SJCRH30 (cell line): Measurements from ENCODE around the gene ACTG1. TPM values are rescaled to one million over a fixed set of nuclear protein-coding genes. Genes with fewer than 3 reads are reported as not detected.

Experiments
- DNase-seq, 2 experiments: peaks; one replicate each; pipeline ENCODE4 v3.0.0-alpha.2; 2015 to 2020
- H3K27ac ChIP-seq: fragments of 250-450 bp; sonication (Bioruptor Pico); 2 replicates; pipeline ENCODE4 v1.5.1; 2020; ENCODE audit warnings: mild to moderate bottlenecking, moderate library complexity
- H3K27me3 ChIP-seq: fragments of 250-450 bp; sonication (Bioruptor Pico); 2 replicates; pipeline ENCODE4 v1.5.1; 2020; ENCODE audit warnings: mild to moderate bottlenecking, moderate library complexity
- H3K36me3 ChIP-seq: fragments of 250-450 bp; sonication (Bioruptor Pico); 2 replicates; pipeline ENCODE4 v1.5.1; 2020; ENCODE audit warnings: mild to moderate bottlenecking, moderate library complexity
- H3K4me1 ChIP-seq: fragments of 250-450 bp; sonication (Bioruptor Pico); 2 replicates; pipeline ENCODE4 v1.5.1; 2020; ENCODE audit warnings: mild to moderate bottlenecking, moderate library complexity
- H3K4me3 ChIP-seq: fragments of 250-450 bp; sonication (Bioruptor Pico); 2 replicates; pipeline ENCODE4 v1.5.1; 2020; ENCODE audit warnings: mild to moderate bottlenecking, moderate library complexity
- H3K9me3 ChIP-seq: fragments of 250-450 bp; sonication (Bioruptor Pico); replicated peaks from 2 replicates; pipeline ENCODE4 v1.5.1; 2020; ENCODE audit warnings: mild to moderate bottlenecking, moderate library complexity
- total RNA-seq: library from RNA; depleted of rRNA; stranded (reverse); fragments of >200 nt; shearing (Covaris generic); gene quantifications from 2 replicates; pipeline ENCODE4 v1.2.3, GENCODE V29; 2014

The ACTG1 gene
- total RNA-seq, 1 experiment from 2014 or later = 3,121 TPM

DNA sequence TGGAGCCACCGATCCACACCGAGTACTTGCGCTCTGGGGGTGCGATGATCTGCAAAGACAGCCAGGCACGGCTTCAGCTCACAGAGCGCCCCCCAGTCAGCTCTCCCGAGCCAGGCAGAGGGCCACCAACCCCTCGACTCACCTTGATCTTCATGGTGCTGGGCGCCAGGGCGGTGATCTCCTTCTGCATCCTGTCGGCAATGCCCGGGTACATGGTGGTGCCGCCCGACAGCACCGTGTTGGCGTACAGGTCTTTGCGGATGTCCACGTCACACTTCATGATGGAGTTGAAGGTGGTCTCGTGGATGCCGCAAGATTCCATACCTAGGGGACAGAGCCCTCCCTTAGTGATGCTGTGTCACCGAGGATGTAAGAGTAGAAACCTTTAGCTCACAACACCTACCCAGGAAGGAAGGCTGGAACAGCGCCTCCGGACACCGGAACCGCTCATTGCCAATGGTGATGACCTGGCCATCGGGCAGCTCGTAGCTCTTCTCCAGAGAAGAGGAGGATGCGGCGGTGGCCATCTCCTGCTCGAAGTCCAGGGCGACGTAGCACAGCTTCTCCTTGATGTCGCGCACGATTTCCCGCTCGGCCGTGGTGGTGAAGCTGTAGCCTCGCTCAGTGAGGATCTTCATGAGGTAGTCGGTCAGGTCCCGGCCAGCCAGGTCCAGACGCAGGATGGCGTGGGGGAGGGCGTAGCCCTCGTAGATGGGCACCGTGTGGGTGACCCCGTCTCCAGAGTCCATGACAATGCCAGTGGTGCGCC, 1.6 kb downstream of the ACTG1 start:
- peak in 1 of 2 experiments; percentile 49 for DNase-seq
- H3K9me3 ChIP-seq = no peaks in the 10 kb centered on the region
- H3K4me1 ChIP-seq = peaks cover 14% of the 10 kb centered on the region
- peak overlapping the region; percentile 81 for H3K4me3 ChIP-seq
- H3K36me3 ChIP-seq = peaks cover 43% of the 10 kb centered on the region
- H3K27ac ChIP-seq = no peak overlapping the region
- no peaks in the 10 kb centered on the region for H3K27me3 ChIP-seq

DNA sequence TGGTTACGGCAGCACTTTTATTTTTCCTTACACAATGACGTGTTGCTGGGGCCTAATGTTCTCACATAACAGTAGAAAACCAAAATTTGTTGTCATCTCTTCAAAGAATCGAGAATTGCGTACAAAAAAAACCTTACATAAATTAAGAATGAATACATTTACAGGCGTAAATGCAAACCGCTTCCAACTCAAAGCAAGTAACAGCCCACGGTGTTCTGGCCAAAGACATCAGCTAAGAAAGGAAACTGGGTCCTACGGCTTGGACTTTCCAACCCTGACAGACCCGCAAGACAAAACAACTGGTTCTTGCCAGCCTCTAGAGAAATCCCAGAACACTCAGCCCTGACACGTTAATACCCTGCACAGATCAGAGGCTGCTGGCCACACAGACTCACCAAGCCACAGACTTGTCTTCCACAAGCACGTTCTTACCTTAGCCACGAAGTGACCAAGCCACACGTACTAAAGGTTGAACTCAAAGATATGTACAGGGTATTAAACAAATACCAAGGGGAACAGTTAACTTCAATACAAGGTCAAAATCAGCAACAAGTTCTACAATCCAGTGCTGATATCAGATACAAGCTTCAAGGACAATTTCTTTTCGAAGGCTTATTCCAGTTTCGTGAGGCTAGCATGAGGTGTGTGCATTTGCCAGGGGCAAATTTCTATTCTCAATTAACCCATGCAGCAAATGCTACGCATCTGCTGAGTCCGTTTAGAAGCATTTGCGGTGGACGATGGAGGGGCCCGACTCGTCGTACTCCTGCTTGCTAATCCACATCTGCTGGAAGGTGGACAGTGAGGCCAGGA, 2.4 kb downstream of the ACTG1 start:
- H3K27me3 ChIP-seq = no peaks in the 10 kb centered on the region
- no peak overlapping the region for H3K27ac ChIP-seq
- H3K4me3 ChIP-seq = peak overlapping the region; percentile 81
- H3K36me3 ChIP-seq = peaks cover 43% of the 10 kb centered on the region
- peaks cover 11% of the 10 kb centered on the region for H3K4me1 ChIP-seq
- no peak for DNase-seq
- H3K9me3 ChIP-seq = no peaks in the 10 kb centered on the region

DNA sequence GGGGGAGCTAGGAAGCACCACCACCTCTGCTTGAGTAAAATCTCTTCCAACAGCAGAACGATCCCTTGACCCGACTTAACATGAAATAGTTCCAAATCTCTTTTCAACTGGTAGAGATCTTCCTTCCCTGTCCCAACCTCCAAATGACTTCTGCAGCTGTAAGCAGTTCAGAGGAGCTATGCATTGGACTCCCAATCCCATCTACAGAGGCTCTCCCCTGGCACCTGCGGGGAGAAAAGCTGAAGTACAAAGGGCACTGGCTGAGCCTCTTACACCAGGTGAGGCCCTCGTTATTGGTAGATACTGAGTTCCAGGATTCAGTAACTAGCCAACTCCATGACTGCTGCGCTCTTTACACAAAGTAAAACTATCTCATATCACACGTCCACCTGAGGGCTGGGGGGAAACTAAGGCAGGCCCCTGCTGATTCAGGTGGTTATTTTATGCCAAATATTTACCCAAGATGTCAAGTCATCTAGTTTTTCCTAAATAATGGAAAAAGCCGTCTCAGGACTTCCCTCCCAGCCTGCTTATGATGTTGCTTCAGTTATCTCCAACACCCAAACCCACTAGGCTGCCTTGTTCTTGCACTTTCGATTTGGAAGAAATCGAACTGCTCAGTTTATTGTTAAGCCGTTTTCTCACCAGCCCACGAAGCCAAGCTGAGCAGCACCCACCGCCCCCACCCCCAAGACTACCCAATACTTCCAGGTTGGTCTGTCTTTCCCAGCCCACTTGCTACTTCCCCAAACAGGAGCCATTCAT, 3.2 kb downstream of the ACTG1 start:
- Histone ChIP-seq H3K36me3 (peaks cover 43% of the 10 kb centered on the region), H3K27ac (no peak overlapping the region), H3K27me3 (no peaks in the 10 kb centered on the region), H3K4me1 (peaks cover 11% of the 10 kb centered on the region), H3K9me3 (no peaks in the 10 kb centered on the region), H3K4me3 (peak overlapping the region; percentile 81)
- DNase-seq = no peak

DNA sequence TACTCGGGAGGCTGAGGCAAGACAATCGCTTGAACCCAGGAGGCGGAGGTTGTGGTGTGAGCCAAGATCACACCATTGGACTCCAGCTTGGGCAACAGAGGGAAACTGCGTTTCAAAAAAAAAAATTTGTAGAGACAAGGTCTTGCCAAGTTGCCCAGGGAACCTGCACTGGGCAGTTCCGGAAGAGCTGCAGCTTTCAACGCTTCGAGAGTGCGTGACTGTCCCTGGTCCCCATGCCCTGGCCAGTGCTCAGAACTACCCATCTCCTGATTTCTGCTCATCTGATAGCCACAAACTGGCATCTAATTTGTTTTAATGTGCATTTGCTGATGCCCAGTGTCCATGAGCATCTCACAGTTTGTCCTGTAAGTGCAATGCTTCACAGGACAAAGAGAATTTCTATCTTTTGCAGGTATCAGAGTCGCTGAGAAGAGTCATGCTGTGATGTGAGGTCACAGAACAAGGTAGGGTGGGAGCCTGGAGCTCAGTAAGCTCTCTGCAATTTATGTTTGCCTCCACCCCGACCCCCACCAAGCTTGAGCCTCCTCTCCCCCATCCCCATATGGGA, 3.9 kb downstream of the ACTG1 start:
- no peak overlapping the region for H3K27ac ChIP-seq
- peaks cover 43% of the 10 kb centered on the region for H3K36me3 ChIP-seq
- no peaks in the 10 kb centered on the region for H3K27me3 ChIP-seq
- H3K4me1 ChIP-seq = peaks cover 11% of the 10 kb centered on the region
- no peaks in the 10 kb centered on the region for H3K9me3 ChIP-seq
- no peak for DNase-seq
- no peak overlapping the region for H3K4me3 ChIP-seq

DNA sequence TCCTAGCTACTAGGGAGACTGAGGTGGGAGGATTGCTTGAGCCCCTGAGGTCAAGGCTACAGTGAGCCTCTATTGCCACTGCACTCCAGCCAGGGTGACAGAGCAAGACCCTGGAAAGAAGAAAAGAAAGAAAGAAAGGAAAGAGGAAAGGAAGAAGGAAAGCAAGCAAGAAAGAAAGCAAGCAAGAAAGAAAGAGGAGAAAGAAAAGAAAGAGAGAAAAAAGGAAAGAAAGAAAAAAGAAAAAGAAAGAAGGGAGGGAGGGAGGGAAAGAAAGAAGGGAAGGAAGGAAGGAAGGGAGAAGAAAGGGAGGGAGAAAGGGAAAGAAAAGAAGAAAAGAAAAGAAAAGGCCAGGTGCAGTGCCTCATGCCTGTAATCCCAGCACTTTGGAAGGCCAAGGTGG, 9.0 kb downstream of the ACTG1 start:
- H3K36me3 ChIP-seq = peaks cover 6% of the 10 kb centered on the region
- no peak overlapping the region for H3K27ac ChIP-seq
- H3K4me3 ChIP-seq = no peak overlapping the region
- H3K4me1 ChIP-seq = peaks cover 7% of the 10 kb centered on the region; the same call in 1 of the 2 replicates
- DNase-seq = no peak
- H3K27me3 ChIP-seq = no peaks in the 10 kb centered on the region
- no peaks in the 10 kb centered on the region for H3K9me3 ChIP-seq

DNA sequence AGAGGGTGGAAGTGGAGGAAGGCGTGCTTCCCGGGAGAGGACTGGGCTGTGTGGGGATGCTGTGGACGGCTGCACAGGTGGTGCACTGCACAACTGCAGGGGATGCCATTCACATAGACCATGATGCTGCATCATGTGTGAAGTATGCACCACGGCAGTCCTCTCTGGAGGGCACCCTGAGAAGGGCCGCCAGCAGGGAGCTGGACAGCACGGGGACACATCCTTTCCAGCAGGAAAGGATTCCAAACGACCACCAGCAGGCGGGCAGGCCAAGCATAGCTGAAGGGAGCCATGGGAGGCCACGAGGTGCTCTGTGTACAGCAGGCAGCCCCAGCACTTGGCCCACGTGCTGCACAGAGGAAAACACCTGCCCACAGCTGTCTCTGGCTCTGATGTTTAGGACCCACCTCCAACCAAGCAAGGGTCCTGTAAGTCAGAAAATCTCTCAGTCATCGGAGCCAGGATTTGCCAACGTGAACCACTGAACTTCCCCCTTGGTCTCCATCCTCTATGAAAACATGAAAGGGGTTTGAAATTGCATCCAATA, 10.1 kb downstream of the ACTG1 start:
- Histone ChIP-seq H3K27ac (no peak overlapping the region), H3K9me3 (no peaks in the 10 kb centered on the region), H3K27me3 (no peaks in the 10 kb centered on the region), H3K4me3 (no peak overlapping the region), H3K4me1 (peaks cover 7% of the 10 kb centered on the region; the same call in 1 of the 2 replicates), H3K36me3 (no peaks in the 10 kb centered on the region)
- DNase-seq = peak in 1 of 2 experiments; percentile 33

DNA sequence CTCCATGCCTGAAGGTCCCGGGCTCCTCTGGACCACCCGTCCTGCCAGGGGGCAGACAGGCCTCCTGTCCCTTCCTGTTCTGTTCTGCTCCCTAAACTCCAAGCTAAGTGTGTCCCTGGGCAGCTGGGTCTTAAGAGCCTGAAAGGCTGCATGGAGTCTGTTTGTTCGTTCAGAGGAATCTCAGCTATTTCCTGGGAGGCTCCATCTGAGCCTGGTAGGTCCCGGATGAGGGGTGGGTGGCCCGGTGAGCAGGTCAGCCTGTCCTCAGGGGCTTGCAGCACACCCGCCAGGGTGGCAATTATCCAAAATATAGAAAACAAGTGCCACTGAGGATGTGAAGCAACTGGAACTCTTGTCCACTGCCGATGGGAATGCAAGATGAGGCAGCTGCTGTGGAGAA, 12.6 kb downstream of the ACTG1 start:
- Histone ChIP-seq H3K27ac (no peak overlapping the region; the same call in 1 of the 2 replicates), H3K9me3 (no peaks in the 10 kb centered on the region), H3K4me3 (no peak overlapping the region), H3K4me1 (peaks cover 7% of the 10 kb centered on the region; the same call in 1 of the 2 replicates), H3K36me3 (no peaks in the 10 kb centered on the region), H3K27me3 (no peaks in the 10 kb centered on the region)
- DNase-seq = peak; percentile 76 to 82

DNA sequence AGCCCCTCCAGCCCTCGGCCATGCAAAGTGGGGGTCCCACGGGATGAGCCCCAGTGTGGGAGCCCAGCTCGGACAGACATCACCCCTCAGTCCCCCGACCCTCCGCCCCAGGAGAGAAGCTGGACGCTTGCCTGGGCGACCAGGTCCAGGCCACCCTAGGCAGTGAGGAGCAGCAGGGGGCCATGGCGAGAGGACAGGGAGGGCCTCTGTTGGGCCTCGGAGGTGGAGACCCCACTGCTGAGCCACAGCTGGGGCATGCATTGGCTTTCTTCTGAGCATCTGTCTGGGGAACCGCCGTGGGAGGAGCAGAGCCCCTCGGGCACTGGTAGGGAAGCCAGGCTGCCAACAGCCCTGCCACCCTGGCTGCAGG, 13.0 kb downstream of the ACTG1 start:
- no peak overlapping the region; the same call in 1 of the 2 replicates for H3K27ac ChIP-seq
- H3K36me3 ChIP-seq = no peaks in the 10 kb centered on the region
- H3K27me3 ChIP-seq = no peaks in the 10 kb centered on the region
- DNase-seq = no peak
- peaks cover 7% of the 10 kb centered on the region; the same call in 1 of the 2 replicates for H3K4me1 ChIP-seq
- no peaks in the 10 kb centered on the region for H3K9me3 ChIP-seq
- no peak overlapping the region for H3K4me3 ChIP-seq

DNA sequence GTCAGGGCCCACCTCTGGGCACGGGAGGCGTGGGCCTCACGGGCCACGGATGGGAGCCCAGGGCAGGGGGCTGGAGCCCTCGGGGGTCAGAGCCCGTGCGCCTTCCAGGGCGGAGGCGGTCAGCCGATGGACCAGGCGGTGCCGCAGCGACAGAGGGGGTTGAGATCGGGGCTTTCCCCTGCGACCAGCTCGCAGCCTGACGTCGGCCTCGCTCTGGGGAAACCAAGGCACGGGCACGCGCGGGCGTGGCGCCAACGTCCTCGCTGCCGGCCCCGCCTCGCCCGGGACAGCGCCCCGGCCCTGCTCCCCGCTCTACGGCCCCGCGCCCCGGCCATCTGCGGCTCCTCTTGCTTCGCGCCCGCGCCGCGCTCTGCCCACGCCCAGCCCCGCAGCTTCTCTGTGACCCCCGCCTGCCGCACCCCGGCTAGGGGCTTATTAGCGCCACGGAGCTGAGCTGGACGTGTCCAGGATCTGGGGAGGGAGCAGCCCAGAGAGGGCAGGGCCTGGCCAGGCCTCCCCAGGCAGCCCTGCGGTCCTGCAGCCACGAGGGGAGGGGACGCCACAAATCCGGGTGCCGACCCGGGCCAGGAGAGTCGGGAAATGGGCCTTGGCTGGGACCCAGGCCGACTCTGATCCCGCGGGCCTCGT, 13.5 kb downstream of the ACTG1 start:
- DNase-seq = no peak
- Histone ChIP-seq H3K9me3 (no peaks in the 10 kb centered on the region), H3K27ac (no peak overlapping the region; the same call in 1 of the 2 replicates), H3K4me3 (no peak overlapping the region), H3K27me3 (no peaks in the 10 kb centered on the region), H3K36me3 (no peaks in the 10 kb centered on the region), H3K4me1 (peaks cover 7% of the 10 kb centered on the region; the same call in 1 of the 2 replicates)

DNA sequence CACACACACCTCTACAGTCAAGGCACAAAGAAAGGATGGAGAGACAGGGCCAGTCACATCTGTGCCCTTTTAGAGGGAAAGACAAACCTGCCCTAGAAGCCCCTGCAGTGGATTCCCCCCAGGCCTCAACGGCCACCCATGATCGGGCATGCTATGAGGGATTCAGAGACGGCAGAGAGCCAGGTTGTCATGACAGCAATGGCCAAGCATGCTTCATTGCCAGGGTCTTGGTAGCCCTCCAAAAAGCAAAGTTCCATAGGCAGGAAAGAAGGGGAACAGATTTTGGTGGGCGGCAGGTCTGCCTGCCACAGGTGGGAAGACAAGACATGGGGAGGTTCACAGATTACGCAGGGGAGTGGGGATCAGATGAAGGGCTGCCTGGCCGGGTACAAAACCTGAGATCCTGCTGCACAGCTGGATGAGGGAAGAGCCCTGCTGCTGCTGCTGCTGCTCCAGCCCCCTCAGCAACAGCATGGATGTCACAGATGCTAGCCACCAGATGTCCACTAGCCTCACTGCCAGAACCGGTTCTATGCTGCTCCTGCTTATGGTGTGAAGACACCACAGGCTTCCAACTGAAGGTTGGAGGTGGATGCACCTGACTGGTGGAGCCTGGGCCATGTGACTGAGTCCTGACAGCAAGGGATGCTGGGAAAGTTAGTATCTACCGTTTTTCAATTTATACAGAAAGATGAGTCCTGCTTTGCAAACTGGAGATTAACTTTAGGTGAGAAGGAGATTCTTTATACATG, 17.8 kb downstream of the ACTG1 start:
- no peak overlapping the region for H3K4me3 ChIP-seq
- H3K36me3 ChIP-seq = no peaks in the 10 kb centered on the region
- DNase-seq = peak in 1 of 2 experiments; percentile 61
- no peak overlapping the region for H3K27ac ChIP-seq
- peaks cover 27% of the 10 kb centered on the region for H3K4me1 ChIP-seq
- no peaks in the 10 kb centered on the region for H3K9me3 ChIP-seq
- no peaks in the 10 kb centered on the region; the same call in 1 of the 2 replicates for H3K27me3 ChIP-seq

DNA sequence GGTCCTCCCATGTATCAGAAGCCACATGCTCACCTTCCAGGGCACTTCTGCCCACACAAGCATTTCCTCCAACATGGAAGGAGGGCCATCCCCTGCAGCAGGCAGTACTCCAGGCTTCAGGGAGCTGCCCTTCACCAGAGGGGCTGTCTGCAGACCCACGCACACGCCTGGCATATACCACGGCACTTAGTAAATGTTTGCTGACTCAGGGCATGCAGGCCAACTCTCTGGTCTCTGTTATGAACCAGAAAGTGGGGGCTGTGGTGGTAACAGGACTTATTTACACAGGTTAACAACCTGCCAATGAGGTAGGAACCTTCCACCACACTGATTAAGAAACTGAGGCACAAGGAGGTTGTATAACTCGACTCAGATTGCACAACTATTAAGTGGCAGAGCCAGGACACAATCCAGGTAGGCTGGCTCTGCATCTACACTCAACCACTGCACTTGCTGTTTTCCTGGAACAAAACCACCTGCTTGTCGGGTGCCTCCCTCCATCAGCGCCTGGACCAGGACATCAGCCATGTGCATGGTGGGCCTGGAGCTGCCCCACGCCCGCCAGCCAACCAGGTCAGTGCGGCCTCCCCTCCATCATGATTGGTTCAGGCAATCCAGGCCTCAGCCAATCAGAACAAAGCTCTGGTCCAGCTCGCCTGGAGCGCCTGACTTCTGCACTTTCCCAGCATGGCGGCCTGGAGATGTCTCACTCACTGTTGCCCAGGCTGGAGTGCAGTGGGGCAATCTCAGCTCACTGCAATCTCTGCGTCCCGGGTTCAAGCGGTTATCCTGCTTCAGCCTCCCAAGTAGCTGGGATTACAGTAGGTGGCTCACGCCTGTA, 19.2 kb downstream of the ACTG1 start:
- DNase-seq = no peak
- Histone ChIP-seq H3K27me3 (no peaks in the 10 kb centered on the region; the same call in 1 of the 2 replicates), H3K4me3 (no peak overlapping the region), H3K9me3 (no peaks in the 10 kb centered on the region), H3K4me1 (peaks cover 26% of the 10 kb centered on the region), H3K27ac (no peak overlapping the region), H3K36me3 (no peaks in the 10 kb centered on the region)

DNA sequence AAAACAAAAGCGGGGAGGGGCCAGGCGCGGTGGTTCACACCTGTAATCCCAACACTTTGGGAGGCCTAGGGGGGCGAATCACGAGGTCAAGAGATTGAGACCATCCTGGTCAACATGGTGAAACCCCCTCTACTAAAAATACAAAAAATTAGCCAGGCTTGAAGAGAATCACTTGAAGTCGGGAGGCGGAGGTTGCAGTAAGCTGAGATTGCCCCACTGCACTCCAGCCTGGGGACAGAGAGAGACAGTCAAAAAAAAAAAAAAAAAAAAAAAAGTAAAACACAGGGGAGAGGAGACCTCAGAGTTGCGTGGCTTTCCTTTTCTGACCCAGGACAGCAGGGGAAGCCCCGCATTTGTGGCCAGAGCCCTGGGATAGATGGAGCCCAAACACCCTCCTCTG, 19.9 kb downstream of the ACTG1 start:
- no peaks in the 10 kb centered on the region for H3K36me3 ChIP-seq
- DNase-seq = no peak
- peaks cover 26% of the 10 kb centered on the region for H3K4me1 ChIP-seq
- H3K27ac ChIP-seq = no peak overlapping the region
- H3K27me3 ChIP-seq = no peaks in the 10 kb centered on the region; the same call in 1 of the 2 replicates
- no peak overlapping the region for H3K4me3 ChIP-seq
- no peaks in the 10 kb centered on the region for H3K9me3 ChIP-seq
